ENCODE data around the gene LETM1. TPM values are rescaled to one million over a fixed set of nuclear protein-coding genes. Genes with fewer than 3 reads are reported as not detected.
"Not testable (repeated sequence)": the region's sequence is repeated elsewhere in the genome, so short reads cannot be mapped to it uniquely, and the experiment has no call there.

Gene LETM1
- total RNA-seq, 1 experiment from 2014 or later, result 102 TPM

DNA sequence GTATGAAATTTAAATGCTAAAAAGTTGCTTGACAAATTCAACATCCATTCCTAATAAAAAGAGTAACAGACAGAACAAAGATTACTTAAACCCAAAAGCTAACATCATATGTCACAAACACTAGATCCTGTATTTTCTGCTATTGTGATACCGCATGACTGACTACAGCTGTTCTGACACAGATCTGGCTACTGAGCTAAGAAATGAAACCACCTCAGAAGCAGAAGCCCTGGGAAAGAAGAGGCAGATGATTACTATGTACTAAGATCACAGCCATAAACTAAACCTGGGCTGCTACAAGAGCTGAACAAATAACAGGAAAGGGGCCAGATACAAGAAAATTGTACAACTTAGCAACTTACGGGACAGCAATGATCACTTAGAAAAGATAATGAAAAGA, 9.4 kb downstream of the LETM1 start:
- intact Hi-C loops (cut with micrococcal nuclease; ENCODE audit: unreplicated experiment), result no loop called here
- BruUV-seq (replicated peaks), result no TSS peak
- CTCF ChIA-PET, result no interaction called here

GRCh38 chr4:1844618-1845017, 11.3 kb downstream of the LETM1 start:
- H3K27me3 ChIP-seq (replicated peaks; ENCODE audit: insufficient read depth, low read depth, low read length, poor library complexity); CTCF ChIA-PET; BruUV-seq (replicated peaks); POLR2A ChIA-PET (ENCODE audit: low non-redundant PET); DNase-seq (ENCODE audit: low spot score); H3K4me3 ChIP-seq (ENCODE audit: low read depth, low read length, poor library complexity, severe bottlenecking); H3K9me3 ChIP-seq (ENCODE audit: low read depth, low read length, poor library complexity, severe bottlenecking); H3K27ac ChIP-seq (ENCODE audit: low read depth, low read length, poor library complexity, severe bottlenecking); H3K4me1 ChIP-seq (ENCODE audit: insufficient read depth, low read length, poor library complexity, severe bottlenecking); intact Hi-C loops (cut with micrococcal nuclease; ENCODE audit: unreplicated experiment): not testable (repeated sequence)
- H3K36me3 ChIP-seq (ENCODE audit: insufficient read depth, low read length, poor library complexity, severe bottlenecking), result peaks cover 56% of the 10 kb centered on the region

More for the DNA sequence above, 9.4 kb downstream of the LETM1 start:
- Histone ChIP-seq H3K4me3 (ENCODE audit: low read depth, low read length, poor library complexity, severe bottlenecking) (no peak overlapping the region), H3K27me3 (replicated peaks; ENCODE audit: insufficient read depth, low read depth, low read length, poor library complexity) (no peaks in the 10 kb centered on the region), H3K9me3 (ENCODE audit: low read depth, low read length, poor library complexity, severe bottlenecking) (no peaks in the 10 kb centered on the region), H3K36me3 (ENCODE audit: insufficient read depth, low read length, poor library complexity, severe bottlenecking) (peaks cover 42% of the 10 kb centered on the region), H3K4me1 (ENCODE audit: insufficient read depth, low read length, poor library complexity, severe bottlenecking) (no peaks in the 10 kb centered on the region), H3K27ac (ENCODE audit: low read depth, low read length, poor library complexity, severe bottlenecking) (no peak overlapping the region)
- DNase-seq (ENCODE audit: low spot score), result no peak
- POLR2A ChIA-PET (ENCODE audit: low non-redundant PET), result interaction anchor here (0.5 kb wide), 1 partner anchor 54 kb away, joined by 3 read pairs; no protein-coding TSS in a partner anchor
- TF ChIP-seq, protein P1, sequence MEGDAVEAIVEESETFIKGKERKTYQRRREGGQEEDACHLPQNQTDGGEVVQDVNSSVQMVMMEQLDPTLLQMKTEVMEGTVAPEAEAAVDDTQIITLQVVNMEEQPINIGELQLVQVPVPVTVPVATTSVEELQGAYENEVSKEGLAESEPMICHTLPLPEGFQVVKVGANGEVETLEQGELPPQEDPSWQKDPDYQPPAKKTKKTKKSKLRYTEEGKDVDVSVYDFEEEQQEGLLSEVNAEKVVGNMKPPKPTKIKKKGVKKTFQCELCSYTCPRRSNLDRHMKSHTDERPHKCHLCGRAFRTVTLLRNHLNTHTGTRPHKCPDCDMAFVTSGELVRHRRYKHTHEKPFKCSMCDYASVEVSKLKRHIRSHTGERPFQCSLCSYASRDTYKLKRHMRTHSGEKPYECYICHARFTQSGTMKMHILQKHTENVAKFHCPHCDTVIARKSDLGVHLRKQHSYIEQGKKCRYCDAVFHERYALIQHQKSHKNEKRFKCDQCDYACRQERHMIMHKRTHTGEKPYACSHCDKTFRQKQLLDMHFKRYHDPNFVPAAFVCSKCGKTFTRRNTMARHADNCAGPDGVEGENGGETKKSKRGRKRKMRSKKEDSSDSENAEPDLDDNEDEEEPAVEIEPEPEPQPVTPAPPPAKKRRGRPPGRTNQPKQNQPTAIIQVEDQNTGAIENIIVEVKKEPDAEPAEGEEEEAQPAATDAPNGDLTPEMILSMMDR (conservative IDR thresholded peaks at IDR 0.05; ENCODE audit: low read depth, low read length), result no peak
- no peak for TF ChIP-seq EZH2 (IDR thresholded peaks at IDR 0.05; ENCODE audit: borderline replicate concordance, low read depth, low read length, poor library complexity, severe bottlenecking)

DNA sequence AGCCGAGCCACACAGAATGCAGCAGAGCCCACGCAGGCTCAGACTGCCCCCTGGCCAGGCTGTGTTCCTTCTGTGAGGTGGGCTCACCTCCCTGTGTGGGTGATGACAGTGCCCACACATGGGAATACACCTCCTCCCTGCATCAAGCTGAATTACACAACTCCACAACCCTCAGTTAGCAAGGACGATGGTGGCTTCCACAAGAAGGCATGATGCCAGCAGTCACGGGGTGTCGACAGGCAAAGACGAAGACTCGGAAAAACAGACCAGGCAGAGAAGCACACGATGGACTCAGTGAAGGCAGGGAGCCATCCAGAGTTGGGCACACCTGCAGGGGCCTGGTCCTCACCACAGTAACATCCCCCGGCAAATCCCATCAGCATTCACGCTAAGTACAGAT, 12.1 kb downstream of the LETM1 start:
- BruUV-seq (replicated peaks), result no TSS peak
- CTCF ChIA-PET, result no interaction called here

GRCh38 chr4:1842993-1843448, 12.9 kb downstream of the LETM1 start:
- TF ChIP-seq EZH2 (IDR thresholded peaks at IDR 0.05; ENCODE audit: borderline replicate concordance, low read depth, low read length, poor library complexity, severe bottlenecking), result no peak
- TF ChIP-seq, protein P1 (conservative IDR thresholded peaks at IDR 0.05; ENCODE audit: low read depth, low read length), result no peak
- no TSS peak for BruUV-seq (replicated peaks)
- Histone ChIP-seq H3K4me1 (ENCODE audit: insufficient read depth, low read length, poor library complexity, severe bottlenecking) (no peaks in the 10 kb centered on the region), H3K9me3 (ENCODE audit: low read depth, low read length, poor library complexity, severe bottlenecking) (no peaks in the 10 kb centered on the region), H3K27me3 (replicated peaks; ENCODE audit: insufficient read depth, low read depth, low read length, poor library complexity) (no peaks in the 10 kb centered on the region), H3K36me3 (ENCODE audit: insufficient read depth, low read length, poor library complexity, severe bottlenecking) (peaks cover 72% of the 10 kb centered on the region), H3K4me3 (ENCODE audit: low read depth, low read length, poor library complexity, severe bottlenecking) (no peak overlapping the region), H3K27ac (ENCODE audit: low read depth, low read length, poor library complexity, severe bottlenecking) (no peak overlapping the region)
- POLR2A ChIA-PET (ENCODE audit: low non-redundant PET), result no interaction called here
- intact Hi-C loops (cut with micrococcal nuclease; ENCODE audit: unreplicated experiment), result no loop called here
- DNase-seq (ENCODE audit: low spot score), result no peak
- CTCF ChIA-PET, result no interaction called here

More for the DNA sequence above, 12.1 kb downstream of the LETM1 start:
- intact Hi-C loops (cut with micrococcal nuclease; ENCODE audit: unreplicated experiment), result no loop called here
- no peak for TF ChIP-seq EZH2 (IDR thresholded peaks at IDR 0.05; ENCODE audit: borderline replicate concordance, low read depth, low read length, poor library complexity, severe bottlenecking)
- TF ChIP-seq, protein P1 (conservative IDR thresholded peaks at IDR 0.05; ENCODE audit: low read depth, low read length), result no peak
- H3K27me3 ChIP-seq (replicated peaks; ENCODE audit: insufficient read depth, low read depth, low read length, poor library complexity), result no peaks in the 10 kb centered on the region
- H3K4me1 ChIP-seq (ENCODE audit: insufficient read depth, low read length, poor library complexity, severe bottlenecking), result no peaks in the 10 kb centered on the region
- no peak overlapping the region for H3K4me3 ChIP-seq (ENCODE audit: low read depth, low read length, poor library complexity, severe bottlenecking)
- peaks cover 64% of the 10 kb centered on the region for H3K36me3 ChIP-seq (ENCODE audit: insufficient read depth, low read length, poor library complexity, severe bottlenecking)
- POLR2A ChIA-PET (ENCODE audit: low non-redundant PET), result no interaction called here
- DNase-seq (ENCODE audit: low spot score), result no peak
- no peaks in the 10 kb centered on the region for H3K9me3 ChIP-seq (ENCODE audit: low read depth, low read length, poor library complexity, severe bottlenecking)
- no peak overlapping the region for H3K27ac ChIP-seq (ENCODE audit: low read depth, low read length, poor library complexity, severe bottlenecking)

Data from A673 (cell line).